Panc1 (cell line): ENCODE data around the gene MYBBP1A.

Experiments used
- POLR2AphosphoS5 ChIP-seq: IDR thresholded peaks from 2 replicates; pipeline ENCODE4 v1.6.1; 2012; ENCODE audit warnings: mild to moderate bottlenecking, low read depth, low read length, moderate library complexity
- REST ChIP-seq, 2 experiments: IDR thresholded peaks; 2 replicates each; pipeline ENCODE4 v1.6.1; 2011 to 2012; ENCODE audit warnings: low read depth in 2 of 2, control low read depth in 1 of 2, low read length in 1 of 2, mild to moderate bottlenecking in 1 of 2, moderate library complexity in 1 of 2; ENCODE audit not compliant: insufficient read depth in 1 of 2
- SIN3A ChIP-seq: IDR thresholded peaks from 2 replicates; pipeline ENCODE4 v1.6.1; 2012; ENCODE audit warnings: low read depth, mild to moderate bottlenecking, low read length, moderate library complexity, borderline replicate concordance; ENCODE audit not compliant: insufficient read depth
- TF ChIP-seq, protein P1 (sequence below): fragments of 450-650 bp; IDR thresholded peaks from 2 replicates; pipeline ENCODE4 v1.5.1; 2017; ENCODE audit warnings: mild to moderate bottlenecking

- no peak for TF ChIP-seq POLR2AphosphoS5
- TF ChIP-seq, protein P1, sequence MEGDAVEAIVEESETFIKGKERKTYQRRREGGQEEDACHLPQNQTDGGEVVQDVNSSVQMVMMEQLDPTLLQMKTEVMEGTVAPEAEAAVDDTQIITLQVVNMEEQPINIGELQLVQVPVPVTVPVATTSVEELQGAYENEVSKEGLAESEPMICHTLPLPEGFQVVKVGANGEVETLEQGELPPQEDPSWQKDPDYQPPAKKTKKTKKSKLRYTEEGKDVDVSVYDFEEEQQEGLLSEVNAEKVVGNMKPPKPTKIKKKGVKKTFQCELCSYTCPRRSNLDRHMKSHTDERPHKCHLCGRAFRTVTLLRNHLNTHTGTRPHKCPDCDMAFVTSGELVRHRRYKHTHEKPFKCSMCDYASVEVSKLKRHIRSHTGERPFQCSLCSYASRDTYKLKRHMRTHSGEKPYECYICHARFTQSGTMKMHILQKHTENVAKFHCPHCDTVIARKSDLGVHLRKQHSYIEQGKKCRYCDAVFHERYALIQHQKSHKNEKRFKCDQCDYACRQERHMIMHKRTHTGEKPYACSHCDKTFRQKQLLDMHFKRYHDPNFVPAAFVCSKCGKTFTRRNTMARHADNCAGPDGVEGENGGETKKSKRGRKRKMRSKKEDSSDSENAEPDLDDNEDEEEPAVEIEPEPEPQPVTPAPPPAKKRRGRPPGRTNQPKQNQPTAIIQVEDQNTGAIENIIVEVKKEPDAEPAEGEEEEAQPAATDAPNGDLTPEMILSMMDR: no peak
- no peak for TF ChIP-seq REST (IDR thresholded peaks at IDR 0.05; ENCODE audit: insufficient read depth in 1 of 2, low read depth in 2 of 2, low read length in 1 of 2)
- TF ChIP-seq SIN3A: no peak
Measured at GRCh38 chr17:4534515-4534914, 20.7 kb downstream of the MYBBP1A start.
